Measurements from ENCODE around the gene PDGFRB. TPM values are rescaled to one million over a fixed set of nuclear protein-coding genes. Genes with fewer than 3 reads are reported as not detected.

PDGFRB gene
- polyA plus RNA-seq, 4 donors, result 0.45 to 31.6 (median 11.8) TPM

DNA sequence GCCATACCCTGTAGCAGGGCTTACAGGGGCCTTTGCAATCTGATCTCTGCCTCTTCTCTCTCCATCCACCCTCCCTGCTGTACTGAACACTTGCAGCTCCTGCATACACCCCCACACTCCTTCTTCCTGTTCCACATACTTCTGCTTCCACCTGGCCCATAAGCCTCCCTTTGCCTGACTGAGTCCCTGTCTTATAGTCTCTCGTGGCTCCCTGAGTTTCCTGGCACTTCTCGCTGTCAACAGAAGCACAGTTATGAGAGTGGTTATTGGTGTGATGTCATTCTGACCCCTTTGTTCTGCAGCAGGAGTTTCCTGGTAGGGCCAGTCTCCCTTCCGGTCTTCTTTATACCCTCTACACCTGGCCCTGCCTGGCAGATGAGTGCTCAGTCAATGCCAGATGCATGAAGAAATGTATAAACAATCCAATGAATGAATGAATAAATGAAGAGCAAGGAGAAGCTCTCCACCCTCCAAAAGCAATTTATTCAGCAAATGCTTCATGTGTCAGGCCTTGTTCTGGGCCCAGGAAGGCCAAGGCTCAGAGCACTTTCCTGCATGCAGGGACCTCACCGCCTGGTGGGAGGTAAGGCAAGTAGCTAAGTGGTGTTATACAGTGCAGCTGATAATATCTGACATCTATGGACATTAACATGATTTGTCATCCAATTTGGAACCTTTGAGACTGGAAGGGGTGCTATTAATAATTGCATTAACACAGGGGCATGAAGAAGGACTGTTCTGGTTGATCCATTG lies 48.8 kb downstream of the PDGFRB start:
- Histone ChIP-seq H3K27ac (ENCODE audit: low read depth in 1 of 3, low read length in 2 of 3) (peak overlapping the region in 1 of 3 donors; percentile 47), H3K27me3 (ENCODE audit: control insufficient read depth in 3 of 3, insufficient read depth in 3 of 3, low read length in 3 of 3) (no peaks in the 10 kb centered on the region), H3K4me3 (ENCODE audit: low read depth in 1 of 3, low read length in 3 of 3) (no peak overlapping the region), H3K4me1 (ENCODE audit: control insufficient read depth in 3 of 3, insufficient read depth in 2 of 3, low read depth in 1 of 3, low read length in 2 of 3) (peaks cover 8 to 37% (median 17%) of the 10 kb centered on the region in 3 donors), H3K36me3 (ENCODE audit: control insufficient read depth in 3 of 3, insufficient read depth in 2 of 3, low read depth in 1 of 3, low read length in 3 of 3) (no peaks in the 10 kb centered on the region), H3K9me3 (ENCODE audit: control insufficient read depth in 2 of 2, insufficient read depth in 1 of 2, low read depth in 1 of 2, low read length in 1 of 2) (no peaks in the 10 kb centered on the region)
- no peak for FAIRE-seq
- peak; percentile 41 to 69 for DNase-seq
- WGBS, 3 donors, result 33 to 54% (median 51%) methylated on average over 4 of the region's 4 CpGs

DNA sequence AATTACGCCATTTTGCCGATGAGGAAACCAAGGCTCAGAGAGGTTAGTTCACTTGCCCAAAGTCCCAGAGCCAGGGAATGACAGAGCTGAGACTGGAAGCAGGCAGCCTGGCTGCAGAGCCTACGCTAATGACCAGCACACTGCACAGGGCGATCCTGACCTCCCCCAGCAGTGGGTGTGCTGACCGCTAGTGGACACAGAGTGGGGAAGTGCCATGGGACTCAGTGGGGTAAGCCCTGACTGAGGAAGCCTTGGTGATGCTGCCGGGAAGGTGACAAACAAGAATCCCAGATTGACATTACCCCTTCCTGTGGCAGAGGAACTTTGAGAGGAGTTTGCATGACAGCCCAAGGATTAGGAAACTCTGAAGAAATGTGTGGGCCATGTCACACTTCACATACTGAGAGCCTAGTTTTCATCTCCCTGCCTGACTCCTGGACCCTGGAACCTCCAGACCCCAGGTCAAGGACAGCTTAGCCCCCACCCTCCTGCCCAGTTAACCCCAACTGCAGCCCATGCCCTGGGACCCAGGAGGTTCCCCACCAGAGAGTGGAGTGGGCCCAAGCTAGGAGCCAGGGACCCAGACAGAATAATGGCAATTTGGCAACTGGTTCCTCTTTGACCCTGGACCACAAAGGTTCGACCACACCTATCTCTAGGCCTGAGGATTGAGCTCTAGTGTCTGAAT lies 49.6 kb downstream of the PDGFRB start:
- Histone ChIP-seq H3K27ac (ENCODE audit: low read depth in 1 of 3, low read length in 2 of 3) (peak overlapping the region in 1 of 3 donors; percentile 46), H3K4me1 (ENCODE audit: control insufficient read depth in 3 of 3, insufficient read depth in 2 of 3, low read depth in 1 of 3, low read length in 2 of 3) (peaks cover 8 to 37% (median 17%) of the 10 kb centered on the region in 3 donors), H3K9me3 (ENCODE audit: control insufficient read depth in 2 of 2, insufficient read depth in 1 of 2, low read depth in 1 of 2, low read length in 1 of 2) (no peaks in the 10 kb centered on the region), H3K27me3 (ENCODE audit: control insufficient read depth in 3 of 3, insufficient read depth in 3 of 3, low read length in 3 of 3) (no peaks in the 10 kb centered on the region), H3K36me3 (ENCODE audit: control insufficient read depth in 3 of 3, insufficient read depth in 2 of 3, low read depth in 1 of 3, low read length in 3 of 3) (no peaks in the 10 kb centered on the region), H3K4me3 (ENCODE audit: low read depth in 1 of 3, low read length in 3 of 3) (no peak overlapping the region)
- no peak for DNase-seq
- WGBS, 3 donors, result 86 to 90% (median 87%) methylated on average over 7 of the region's 7 CpGs
- no peak for FAIRE-seq

GRCh38 chr5:150104550-150104870 lies 51.1 kb downstream of the PDGFRB start:
- Histone ChIP-seq H3K27ac (ENCODE audit: low read depth in 1 of 3, low read length in 2 of 3) (no peak overlapping the region), H3K36me3 (ENCODE audit: control insufficient read depth in 3 of 3, insufficient read depth in 2 of 3, low read depth in 1 of 3, low read length in 3 of 3) (no peaks in the 10 kb centered on the region), H3K9me3 (ENCODE audit: control insufficient read depth in 2 of 2, insufficient read depth in 1 of 2, low read depth in 1 of 2, low read length in 1 of 2) (no peaks in the 10 kb centered on the region), H3K4me1 (ENCODE audit: control insufficient read depth in 3 of 3, insufficient read depth in 2 of 3, low read depth in 1 of 3, low read length in 2 of 3) (peaks cover 8 to 37% (median 17%) of the 10 kb centered on the region in 3 donors), H3K27me3 (ENCODE audit: control insufficient read depth in 3 of 3, insufficient read depth in 3 of 3, low read length in 3 of 3) (no peaks in the 10 kb centered on the region), H3K4me3 (ENCODE audit: low read depth in 1 of 3, low read length in 3 of 3) (no peak overlapping the region)
- DNase-seq, result peak in 1 of 2 donors; percentile 45
- WGBS, 3 donors, result 64 to 85% (median 66%) methylated on average over 2 of the region's 2 CpGs
- no peak for FAIRE-seq

- Histone ChIP-seq H3K9me3 (ENCODE audit: control insufficient read depth in 2 of 2, insufficient read depth in 1 of 2, low read depth in 1 of 2, low read length in 1 of 2) (no peaks in the 10 kb centered on the region), H3K27ac (ENCODE audit: low read depth in 1 of 3, low read length in 2 of 3) (no peak overlapping the region), H3K4me3 (ENCODE audit: low read depth in 1 of 3, low read length in 3 of 3) (no peak overlapping the region), H3K36me3 (ENCODE audit: control insufficient read depth in 3 of 3, insufficient read depth in 2 of 3, low read depth in 1 of 3, low read length in 3 of 3) (no peaks in the 10 kb centered on the region), H3K4me1 (ENCODE audit: control insufficient read depth in 3 of 3, insufficient read depth in 2 of 3, low read depth in 1 of 3, low read length in 2 of 3) (peaks cover 8 to 37% (median 17%) of the 10 kb centered on the region in 3 donors), H3K27me3 (ENCODE audit: control insufficient read depth in 3 of 3, insufficient read depth in 3 of 3, low read length in 3 of 3) (no peaks in the 10 kb centered on the region)
- FAIRE-seq (no peak), DNase-seq (no peak)
- 67 to 88% (median 82%) methylated on average over 5 of the region's 5 CpGs for WGBS, 3 donors
These were observed 51.7 kb downstream of the PDGFRB start for GRCh38 chr5:150103678-150104549.

DNA sequence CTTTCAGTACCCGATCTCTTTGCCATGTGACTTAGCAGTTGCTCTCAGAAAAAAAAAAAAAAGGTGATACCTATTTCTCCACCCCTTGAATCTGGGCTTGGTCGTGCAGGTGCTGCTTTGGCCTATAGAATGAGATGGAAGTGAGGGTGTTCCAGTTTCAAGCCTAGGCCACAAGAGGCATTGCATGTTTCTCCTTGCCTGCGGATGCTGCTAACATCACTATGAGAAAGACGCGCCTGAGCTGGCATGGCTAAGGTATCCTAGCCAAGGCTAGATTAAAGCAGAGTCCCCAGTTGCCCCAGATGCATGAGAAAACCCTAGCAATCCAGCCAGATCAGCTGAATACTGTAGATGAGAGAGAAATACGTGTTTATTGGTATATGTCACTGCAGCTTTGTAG lies 54.6 kb downstream of the PDGFRB start:
- no peaks in the 10 kb centered on the region for H3K36me3 ChIP-seq (ENCODE audit: control insufficient read depth in 3 of 3, insufficient read depth in 2 of 3, low read depth in 1 of 3, low read length in 3 of 3)
- no peaks in the 10 kb centered on the region for H3K9me3 ChIP-seq (ENCODE audit: control insufficient read depth in 2 of 2, insufficient read depth in 1 of 2, low read depth in 1 of 2, low read length in 1 of 2)
- 75 to 77% (median 76%) methylated on average over 6 of the region's 6 CpGs for WGBS, 3 donors
- FAIRE-seq (no peak), DNase-seq (no peak)
- H3K4me1 ChIP-seq (ENCODE audit: control insufficient read depth in 3 of 3, insufficient read depth in 2 of 3, low read depth in 1 of 3, low read length in 2 of 3), result peaks cover 0 to 8% (median 6%) of the 10 kb centered on the region in 3 donors
- no peaks in the 10 kb centered on the region for H3K27me3 ChIP-seq (ENCODE audit: control insufficient read depth in 3 of 3, insufficient read depth in 3 of 3, low read length in 3 of 3)
- no peak overlapping the region for H3K4me3 ChIP-seq (ENCODE audit: low read depth in 1 of 3, low read length in 3 of 3)
- H3K27ac ChIP-seq (ENCODE audit: low read depth in 1 of 3, low read length in 2 of 3), result no peak overlapping the region

DNA sequence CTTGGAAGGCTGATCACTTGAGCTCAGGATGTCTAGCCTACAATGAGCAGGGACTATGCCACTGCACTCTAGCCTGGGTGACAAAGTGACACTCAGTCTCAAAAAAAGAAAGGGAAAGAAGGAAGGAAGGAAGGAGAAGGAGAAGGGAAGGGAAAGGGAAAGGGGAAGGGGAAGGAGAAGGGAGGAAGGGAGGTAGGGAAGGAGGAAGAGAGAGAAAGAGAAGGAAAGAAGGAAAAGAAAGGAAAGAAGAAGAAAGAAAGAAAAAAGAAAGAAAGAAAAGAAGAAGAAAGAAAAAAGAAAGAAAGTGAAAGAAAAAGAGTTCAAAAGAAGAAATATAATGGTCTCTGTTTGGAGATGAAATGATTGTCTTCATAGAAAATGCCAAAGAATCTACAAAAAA lies 58.5 kb downstream of the PDGFRB start:
- FAIRE-seq, result no peak
- H3K4me1 ChIP-seq (ENCODE audit: control insufficient read depth in 3 of 3, insufficient read depth in 2 of 3, low read depth in 1 of 3, low read length in 2 of 3), result peaks cover 0 to 2% (median 0%) of the 10 kb centered on the region in 3 donors
- H3K27me3 ChIP-seq (ENCODE audit: control insufficient read depth in 3 of 3, insufficient read depth in 3 of 3, low read length in 3 of 3), result no peaks in the 10 kb centered on the region
- H3K27ac ChIP-seq (ENCODE audit: low read depth in 1 of 3, low read length in 2 of 3), result no peak overlapping the region
- no peaks in the 10 kb centered on the region for H3K36me3 ChIP-seq (ENCODE audit: control insufficient read depth in 3 of 3, insufficient read depth in 2 of 3, low read depth in 1 of 3, low read length in 3 of 3)
- H3K4me3 ChIP-seq (ENCODE audit: low read depth in 1 of 3, low read length in 3 of 3), result no peak overlapping the region
- DNase-seq, result no peak
- H3K9me3 ChIP-seq (ENCODE audit: control insufficient read depth in 2 of 2, insufficient read depth in 1 of 2, low read depth in 1 of 2, low read length in 1 of 2), result no peaks in the 10 kb centered on the region

DNA sequence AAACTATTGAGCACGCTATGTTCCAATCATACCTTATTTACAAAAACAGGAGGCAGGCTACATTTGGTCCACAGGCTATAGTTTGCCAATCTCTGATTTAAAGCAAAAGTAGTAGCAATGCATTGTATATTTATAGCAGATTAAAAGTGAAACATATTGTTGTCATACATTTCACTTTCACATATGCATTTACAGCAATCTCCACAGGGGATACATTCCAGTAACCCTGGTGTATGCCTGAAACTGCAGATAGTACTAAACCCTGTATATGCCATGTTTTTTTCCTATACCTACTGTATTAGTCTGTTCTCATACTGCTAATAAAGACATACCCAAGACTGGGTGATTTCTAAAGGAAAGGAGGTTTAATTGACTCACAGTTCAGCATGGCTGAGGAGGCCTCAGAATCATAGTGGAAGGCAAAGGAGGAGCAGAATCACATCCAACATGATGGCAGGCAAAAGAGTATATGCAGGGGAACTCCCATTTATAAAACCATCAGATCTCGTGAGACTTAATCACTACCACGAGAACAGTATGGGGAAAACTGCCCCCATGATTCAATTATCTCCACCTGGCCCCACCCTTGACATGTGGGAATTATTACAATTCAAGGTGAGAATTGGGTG lies 63.4 kb downstream of the PDGFRB start:
- WGBS, 3 donors, result 35 to 54% (median 39%) methylated on average over 3 of the region's 3 CpGs
- Histone ChIP-seq H3K4me1 (ENCODE audit: control insufficient read depth in 3 of 3, insufficient read depth in 2 of 3, low read depth in 1 of 3, low read length in 2 of 3) (peaks cover 0 to 6% (median 0%) of the 10 kb centered on the region in 3 donors), H3K27me3 (ENCODE audit: control insufficient read depth in 3 of 3, insufficient read depth in 3 of 3, low read length in 3 of 3) (no peaks in the 10 kb centered on the region), H3K27ac (ENCODE audit: low read depth in 1 of 3, low read length in 2 of 3) (no peak overlapping the region), H3K4me3 (ENCODE audit: low read depth in 1 of 3, low read length in 3 of 3) (no peak overlapping the region), H3K36me3 (ENCODE audit: control insufficient read depth in 3 of 3, insufficient read depth in 2 of 3, low read depth in 1 of 3, low read length in 3 of 3) (no peaks in the 10 kb centered on the region), H3K9me3 (ENCODE audit: control insufficient read depth in 2 of 2, insufficient read depth in 1 of 2, low read depth in 1 of 2, low read length in 1 of 2) (no peaks in the 10 kb centered on the region)
- DNase-seq (no peak), FAIRE-seq (no peak)
